Measurements from ENCODE around the gene EXOG. TPM values are rescaled to one million over a fixed set of nuclear protein-coding genes. Genes with fewer than 3 reads are reported as not detected.

The EXOG gene
- total RNA-seq, 2 donors from 2014 or later: 6.4 to 12.4 TPM

GRCh38 chr3:38522002-38522401, 25.9 kb downstream of the EXOG start:
- Histone ChIP-seq H3K27ac (no peak overlapping the region), H3K4me3 (no peak overlapping the region), H3K27me3 (replicated peaks; ENCODE audit: insufficient read depth) (no peaks in the 10 kb centered on the region), H3K36me3 (peaks cover 0 to 5% of the 10 kb centered on the region in 2 donors), H3K4me1 (replicated peaks) (no peaks in the 10 kb centered on the region), H3K9me3 (no peaks in the 10 kb centered on the region)
- no peak for DNase-seq (ENCODE audit: low spot score)
- intact Hi-C loops (cut with DNase I): loop anchor here (5.0 to 10.0 kb wide), 2 partner anchors 320 to 503 kb away; no protein-coding TSS in a partner anchor
- WGBS: 85% methylated on average over 6 of the region's 6 CpGs
- TF ChIP-seq CTCF (IDR thresholded peaks at IDR 0.05): no peak

- TF ChIP-seq POLR2AphosphoS5 (IDR thresholded peaks at IDR 0.05): no peak
- no peak for TF ChIP-seq CTCF (IDR thresholded peaks at IDR 0.05)
- TF ChIP-seq POLR2A (IDR thresholded peaks at IDR 0.05): no peak
- H3K9me3 ChIP-seq: no peaks in the 10 kb centered on the region
- H3K4me3 ChIP-seq: no peak overlapping the region
- no peaks in the 10 kb centered on the region for H3K27me3 ChIP-seq (replicated peaks; ENCODE audit: insufficient read depth)
- intact Hi-C loops (cut with DNase I): loop anchor here (5.0 to 10.0 kb wide), 2 partner anchors 318 to 501 kb away; no protein-coding TSS in a partner anchor
- DNase-seq (ENCODE audit: low spot score): no peak
- no peak overlapping the region for H3K27ac ChIP-seq
- H3K4me1 ChIP-seq (replicated peaks): no peaks in the 10 kb centered on the region
- peaks cover 0 to 5% of the 10 kb centered on the region in 2 donors for H3K36me3 ChIP-seq
- 95% methylated on average over 5 of the region's 5 CpGs for WGBS
Observed at GRCh38 chr3:38524141-38524739, 28.1 kb downstream of the EXOG start.

- no peak for DNase-seq (ENCODE audit: low spot score)
- intact Hi-C loops (cut with DNase I): loop anchor here (10.0 kb wide), 1 partner anchor 498 kb away; no protein-coding TSS in a partner anchor
- no peak for TF ChIP-seq POLR2AphosphoS5 (IDR thresholded peaks at IDR 0.05)
- no peak for TF ChIP-seq POLR2A (IDR thresholded peaks at IDR 0.05)
- no peak for TF ChIP-seq CTCF (IDR thresholded peaks at IDR 0.05)
- 98% methylated on average over 14 of the region's 14 CpGs for WGBS
- no peaks in the 10 kb centered on the region for H3K4me1 ChIP-seq (replicated peaks)
- H3K27ac ChIP-seq: no peak overlapping the region
- H3K36me3 ChIP-seq: peaks cover 0 to 5% of the 10 kb centered on the region in 2 donors
- no peak overlapping the region for H3K4me3 ChIP-seq
- no peaks in the 10 kb centered on the region for H3K9me3 ChIP-seq
- H3K27me3 ChIP-seq (replicated peaks; ENCODE audit: insufficient read depth): no peaks in the 10 kb centered on the region
Observed at GRCh38 chr3:38526792-38527191, 30.7 kb downstream of the EXOG start.

- H3K36me3 ChIP-seq: peaks cover 0 to 5% of the 10 kb centered on the region in 2 donors
- no peak for TF ChIP-seq POLR2AphosphoS5 (IDR thresholded peaks at IDR 0.05)
- no peak for TF ChIP-seq POLR2A (IDR thresholded peaks at IDR 0.05)
- TF ChIP-seq CTCF (IDR thresholded peaks at IDR 0.05): no peak
- H3K4me1 ChIP-seq (replicated peaks): no peaks in the 10 kb centered on the region
- H3K4me3 ChIP-seq: no peak overlapping the region
- H3K27me3 ChIP-seq (replicated peaks; ENCODE audit: insufficient read depth): no peaks in the 10 kb centered on the region
- no peak overlapping the region for H3K27ac ChIP-seq
- DNase-seq (ENCODE audit: low spot score): no peak
- no peaks in the 10 kb centered on the region for H3K9me3 ChIP-seq
- intact Hi-C loops (cut with DNase I): loop anchor here (10.0 kb wide), 1 partner anchor 496 kb away; no protein-coding TSS in a partner anchor
- WGBS: 100% methylated on average over 1 of the region's 1 CpG
Observed at GRCh38 chr3:38528457-38528856, 32.3 kb downstream of the EXOG start.

- Histone ChIP-seq H3K9me3 (no peaks in the 10 kb centered on the region), H3K4me3 (no peak overlapping the region), H3K27me3 (replicated peaks; ENCODE audit: insufficient read depth) (no peaks in the 10 kb centered on the region), H3K4me1 (replicated peaks) (no peaks in the 10 kb centered on the region), H3K27ac (no peak overlapping the region), H3K36me3 (no peaks in the 10 kb centered on the region)
- no peak for DNase-seq (ENCODE audit: low spot score)
- intact Hi-C loops (cut with DNase I): loop anchor here (5.0 kb wide), 1 partner anchor 115 kb away; the partner anchor contains the start of gene SCN5A
- TF ChIP-seq POLR2AphosphoS5 (IDR thresholded peaks at IDR 0.05): no peak
- TF ChIP-seq POLR2A (IDR thresholded peaks at IDR 0.05): no peak
- TF ChIP-seq CTCF (IDR thresholded peaks at IDR 0.05): no peak
- 86% methylated on average over 3 of the region's 3 CpGs for WGBS
Observed at GRCh38 chr3:38532529-38532928, 36.4 kb downstream of the EXOG start.

Measured in prostate gland (tissue), 2 donors.